Upper lobe of right lung (tissue), 1 donor: ENCODE measurements around the gene PTPRM. TPM values are rescaled to one million over a fixed set of nuclear protein-coding genes. Genes with fewer than 3 reads are reported as not detected.

Source experiments
- ATAC-seq: fragments of 200-7000 bp; cut with Tn5 transposase; one replicate; pipeline ENCODE4 v1.9.1; 2020; ENCODE audit warnings: mild to moderate bottlenecking, moderate library complexity
- DNase-seq: peaks from one replicate; pipeline ENCODE4 v3.0.0-alpha.2; 2020
- H3K27ac ChIP-seq: fragments of 200-600 bp; one replicate; pipeline ENCODE4 v1.8.0; 2022
- H3K27me3 ChIP-seq: fragments of 200-600 bp; one replicate; pipeline ENCODE4 v1.8.0; 2022; ENCODE audit warnings: mild to moderate bottlenecking
- H3K36me3 ChIP-seq: fragments of 200-600 bp; one replicate; pipeline ENCODE4 v1.8.0; 2022
- H3K4me1 ChIP-seq: fragments of 200-600 bp; one replicate; pipeline ENCODE4 v1.8.0; 2022
- H3K4me3 ChIP-seq: fragments of 200-600 bp; one replicate; pipeline ENCODE4 v1.8.0; 2022; ENCODE audit warnings: mild to moderate bottlenecking
- H3K9me3 ChIP-seq: fragments of 200-600 bp; one replicate; pipeline ENCODE4 v1.8.0; 2022
- CTCF ChIP-seq: fragments of 200-600 bp; IDR thresholded peaks from one replicate; pipeline ENCODE4 v1.8.0; 2022; ENCODE audit warnings: antibody characterized with exemption
- intact Hi-C: fragments of 100-400 bp; cut with DNase I; formaldehyde crosslinking; loops from one replicate; pipeline ENCODE4 v1.11.0; 2022
- total RNA-seq: library from RNA; stranded (reverse); fragmentation: NEBNext Ultra II Directional; extraction: Animal tissue kit (Norgen Biotek cat#: 25700); gene quantifications from one replicate; pipeline ENCODE4 v1.2.1, GENCODE V29; 2021
- donor health status: DM: no; HTN: yes; CAD: no; lungs with severe emphysema.

Gene PTPRM
- total RNA-seq, 1 donor from 2014 or later, result 99.3 TPM

GRCh38 chr18:8116341-8117005 is 549.4 kb downstream of the PTPRM start:
- no peak for TF ChIP-seq CTCF
- H3K4me1 ChIP-seq, result no peaks in the 10 kb centered on the region
- H3K27ac ChIP-seq, result no peak overlapping the region
- H3K27me3 ChIP-seq, result no peaks in the 10 kb centered on the region
- H3K36me3 ChIP-seq, result peaks cover 8% of the 10 kb centered on the region
- no peaks in the 10 kb centered on the region for H3K9me3 ChIP-seq
- ATAC-seq (no peak), DNase-seq (no peak)
- intact Hi-C loops, result no loop called here
- H3K4me3 ChIP-seq, result no peak overlapping the region

GRCh38 chr18:8117006-8117371 is 549.9 kb downstream of the PTPRM start:
- Histone ChIP-seq H3K4me1 (no peaks in the 10 kb centered on the region), H3K27ac (no peak overlapping the region), H3K9me3 (no peaks in the 10 kb centered on the region), H3K36me3 (peaks cover 8% of the 10 kb centered on the region), H3K4me3 (no peak overlapping the region), H3K27me3 (no peaks in the 10 kb centered on the region)
- no peak for DNase-seq
- no peak for ATAC-seq
- intact Hi-C loops, result no loop called here
- TF ChIP-seq CTCF, result no peak

DNA sequence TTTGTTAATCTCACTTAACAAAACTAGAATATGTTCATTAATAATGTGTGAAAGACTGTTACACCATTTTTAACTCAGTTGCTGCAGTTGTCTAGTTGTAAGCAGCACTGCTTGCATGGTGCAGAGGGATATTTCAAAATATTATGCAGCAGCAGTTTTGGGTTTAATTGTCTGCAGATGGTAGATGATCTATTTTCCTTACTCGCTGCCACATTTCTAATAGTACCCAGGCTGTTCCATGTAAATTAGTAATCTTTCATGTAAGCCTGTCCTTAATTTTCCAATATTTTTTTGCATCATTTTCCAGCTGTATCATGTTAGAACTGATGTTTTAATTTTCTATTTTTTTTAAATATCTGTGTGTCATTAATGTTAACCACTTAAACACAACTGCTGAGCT is 554.0 kb downstream of the PTPRM start:
- H3K36me3 ChIP-seq, result peaks cover 5% of the 10 kb centered on the region
- ATAC-seq (no peak), DNase-seq (no peak)
- no peak overlapping the region for H3K27ac ChIP-seq
- no peaks in the 10 kb centered on the region for H3K4me1 ChIP-seq
- no peak for TF ChIP-seq CTCF
- intact Hi-C loops, result no loop called here
- no peak overlapping the region for H3K4me3 ChIP-seq
- H3K9me3 ChIP-seq, result no peaks in the 10 kb centered on the region
- no peaks in the 10 kb centered on the region for H3K27me3 ChIP-seq

DNA sequence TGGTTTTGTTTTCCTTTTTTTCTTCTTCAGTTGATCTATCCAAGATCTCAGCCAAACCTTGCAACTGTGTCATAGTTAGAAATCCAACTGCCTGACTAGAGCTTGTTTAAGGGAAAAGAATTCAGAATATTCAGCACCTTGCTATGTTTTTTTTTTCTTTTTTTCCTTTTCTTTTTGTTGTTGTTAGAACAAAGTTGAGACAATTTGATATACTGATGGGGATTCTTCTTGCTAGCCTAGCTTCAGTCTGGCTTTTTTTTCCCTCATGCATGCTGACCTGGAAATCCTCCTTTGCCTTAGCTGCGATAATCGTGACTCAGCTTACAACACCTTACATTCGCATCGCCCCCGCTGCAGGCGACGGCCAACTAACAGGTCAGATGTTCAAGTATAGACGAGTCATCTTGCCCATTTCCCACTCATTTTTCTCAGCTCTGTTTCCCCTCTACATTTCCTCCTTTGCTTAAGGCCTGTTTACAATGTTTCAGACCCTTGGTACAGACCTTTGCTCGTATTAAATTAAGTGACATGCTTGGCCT is 554.9 kb downstream of the PTPRM start:
- intact Hi-C loops, result no loop called here
- Histone ChIP-seq H3K36me3 (no peaks in the 10 kb centered on the region), H3K4me3 (no peak overlapping the region), H3K27me3 (no peaks in the 10 kb centered on the region), H3K27ac (no peak overlapping the region), H3K9me3 (no peaks in the 10 kb centered on the region), H3K4me1 (no peaks in the 10 kb centered on the region)
- TF ChIP-seq CTCF, result no peak
- ATAC-seq (no peak), DNase-seq (no peak)

DNA sequence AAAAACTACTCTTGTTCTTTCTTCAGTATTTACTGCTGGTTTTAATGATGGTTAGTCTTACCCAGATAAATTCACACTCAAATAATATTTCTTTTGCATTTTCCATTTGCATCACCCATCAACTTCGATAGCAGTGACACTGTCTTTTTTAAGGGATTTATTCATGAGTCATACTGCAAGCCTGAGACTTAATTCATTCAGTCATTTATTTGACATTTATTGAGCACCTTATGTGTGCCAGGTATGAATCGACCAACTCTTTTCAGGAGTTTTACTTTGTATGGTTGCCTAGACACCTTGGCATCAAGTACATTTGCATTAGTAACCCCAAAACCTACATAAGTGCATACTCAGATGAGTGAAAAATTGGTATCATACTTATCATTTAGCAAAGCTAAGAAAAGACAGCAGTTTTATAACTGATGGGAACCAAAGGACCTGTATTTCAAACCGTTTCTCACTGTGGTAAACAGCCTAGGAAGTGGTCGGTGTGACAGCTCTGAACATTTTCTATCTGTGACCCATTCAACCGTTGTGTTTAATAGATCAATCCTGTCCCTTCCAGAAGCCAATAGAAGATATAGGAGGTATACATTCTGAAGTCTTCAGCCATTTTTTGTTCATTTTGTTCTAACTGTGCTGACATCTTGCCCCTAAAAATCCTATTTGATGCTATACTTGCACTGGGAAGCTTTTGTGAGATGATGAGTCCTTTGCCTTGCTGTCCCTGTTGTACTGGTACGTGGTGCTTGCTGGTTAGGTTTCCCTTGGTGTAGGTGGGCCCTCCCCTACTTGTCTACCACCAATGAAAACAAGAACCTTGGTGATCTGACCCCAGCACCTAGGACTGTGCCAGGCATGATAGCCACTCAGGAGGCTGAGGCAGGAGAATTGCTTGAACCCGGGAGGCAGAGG is 557.4 kb downstream of the PTPRM start:
- Histone ChIP-seq H3K36me3 (no peaks in the 10 kb centered on the region), H3K27ac (no peak overlapping the region), H3K9me3 (no peaks in the 10 kb centered on the region), H3K4me1 (no peaks in the 10 kb centered on the region), H3K27me3 (no peaks in the 10 kb centered on the region), H3K4me3 (no peak overlapping the region)
- no peak for ATAC-seq
- intact Hi-C loops, result no loop called here
- no peak for DNase-seq
- no peak for TF ChIP-seq CTCF
